ENCODE measurements around the gene SORCS2. TPM values are rescaled to one million over a fixed set of nuclear protein-coding genes. Genes with fewer than 3 reads are reported as not detected.

SORCS2 gene
- total and polyA plus RNA-seq, 2 of the 8 experiments (the other 6 are each of a cell fraction or from before 2014, with no cell fraction given) = 0.36 to 1.8 TPM

DNA sequence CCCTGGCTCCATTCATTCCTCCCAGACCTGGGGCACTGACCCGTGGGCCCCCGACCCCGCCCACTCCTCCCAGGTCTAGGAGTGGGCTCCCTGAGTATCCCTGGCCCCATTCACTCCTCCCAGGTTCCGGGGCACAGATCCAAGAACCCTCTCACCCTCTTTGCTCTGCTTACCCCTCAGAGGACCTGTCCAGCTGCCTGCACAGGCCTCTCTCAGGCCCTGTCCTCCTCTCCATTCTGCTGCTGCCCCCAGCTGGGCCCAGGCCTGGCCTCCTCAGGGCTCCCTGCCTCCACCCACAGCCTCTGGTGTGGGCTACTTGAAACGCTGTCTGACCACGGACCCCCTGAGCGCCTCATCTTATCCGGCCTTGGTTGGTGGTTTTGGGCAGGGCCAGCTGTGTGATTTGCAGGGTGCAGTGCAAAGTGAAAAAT, 460.1 kb downstream of the SORCS2 start (continued):
- TF ChIP-seq SUZ12 (IDR thresholded peaks at IDR 0.05; ENCODE audit: low read length) (no peak), FOSL1 (IDR thresholded peaks at IDR 0.05; ENCODE audit: insufficient read depth, low read depth, low read length) (no peak)
